Activated naive CD8-positive, alpha-beta T cell treated with anti-CD3 and anti-CD28 coated beads, Interleukin-2, amount 10 ng/mL, durations not matched to agents 7 days and 5 days (primary cell): Measurements from ENCODE around the gene TMEM18. TPM values are rescaled to one million over a fixed set of nuclear protein-coding genes. Genes with fewer than 3 reads are reported as not detected.
"Not testable (repeated sequence)": the region's sequence is repeated elsewhere in the genome, so short reads cannot be mapped to it uniquely, and the experiment has no call there.

Source experiments
- ATAC-seq: fragments of 150-1000 bp; cut with Tn5 transposase; one replicate; pipeline ENCODE4 v1.10.0; 2021; ENCODE audit warnings: low read depth, moderate library complexity
- POLR2A ChIA-PET: fragments of 350-600 bp; sonication (Branson Sonifier 250); formaldehyde crosslinking; loops from one replicate; lab custom pipeline; 2021; ENCODE audit warnings: antibody characterized with exemption; lab: Charles Lee
- DNase-seq: peaks from one replicate; pipeline ENCODE4 v3.0.0; 2021
- H3K27ac Mint-ChIP-seq: one replicate; pipeline ENCODE4 v1.8.0; 2022; ENCODE audit warnings: mild to moderate bottlenecking, mixed read lengths
- H3K27me3 Mint-ChIP-seq: one replicate; pipeline ENCODE4 v1.8.0; 2022; ENCODE audit warnings: mild to moderate bottlenecking, moderate library complexity, mixed read lengths
- H3K36me3 Mint-ChIP-seq: one replicate; pipeline ENCODE4 v1.8.0; 2021; ENCODE audit warnings: mild to moderate bottlenecking, mixed read lengths
- H3K4me1 Mint-ChIP-seq: one replicate; pipeline ENCODE4 v1.8.0; 2021; ENCODE audit warnings: mixed read lengths
- H3K4me3 Mint-ChIP-seq: one replicate; pipeline ENCODE4 v1.8.0; 2022; ENCODE audit warnings: mild to moderate bottlenecking, moderate library complexity, mixed read lengths
- H3K9me3 Mint-ChIP-seq: one replicate; pipeline ENCODE4 v1.8.0; 2021; ENCODE audit warnings: mixed read lengths
- total RNA-seq, 2 experiments: library from RNA; stranded (reverse); gene quantifications; one replicate each; pipeline ENCODE4 v1.2.3, GENCODE V29; 2021

TMEM18 gene
- total RNA-seq, 2 experiments from 2014 or later = 30.4 to 31.3 TPM

DNA sequence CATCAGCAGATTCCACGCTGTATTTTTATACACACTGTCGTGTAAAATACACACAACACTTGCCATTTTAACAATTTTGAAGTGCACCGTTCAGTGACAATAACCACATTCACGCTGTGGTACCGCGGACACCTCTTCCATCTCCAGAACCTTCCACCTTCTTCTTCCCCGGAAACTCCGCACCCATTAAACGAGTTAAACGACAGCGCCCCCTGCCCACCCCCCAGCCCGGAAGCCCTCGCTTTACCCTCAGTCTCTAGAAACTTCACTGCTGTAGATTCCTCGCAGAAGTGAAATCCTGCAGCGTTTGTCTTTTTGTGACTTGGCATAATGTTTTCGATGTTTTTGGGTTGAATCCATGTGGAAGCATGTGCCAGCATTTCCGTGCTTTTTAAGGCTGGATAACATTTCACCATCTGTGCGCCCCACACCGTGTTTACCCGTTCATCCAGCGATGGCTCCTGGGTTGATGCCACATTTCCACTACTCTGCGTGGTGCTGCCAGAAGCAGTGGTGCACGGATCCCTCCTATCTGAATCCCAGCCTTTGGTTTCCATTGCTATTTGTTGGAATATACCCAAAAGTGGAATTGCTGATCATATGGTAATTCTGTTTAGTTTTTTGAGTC is 32.0 kb upstream of the TMEM18 start:
- Mint-ChIP-seq H3K4me3 (no peak overlapping the region), H3K27ac (no peak overlapping the region), H3K4me1 (peaks cover 5% of the 10 kb centered on the region), H3K9me3 (no peaks in the 10 kb centered on the region), H3K27me3 (peaks cover 6% of the 10 kb centered on the region), H3K36me3 (no peaks in the 10 kb centered on the region)
- POLR2A ChIA-PET = no interaction called here
- DNase-seq (no peak), ATAC-seq (no peak)

- POLR2A ChIA-PET = no interaction called here
- peaks cover 3% of the 10 kb centered on the region for H3K9me3 Mint-ChIP-seq
- H3K36me3 Mint-ChIP-seq = no peaks in the 10 kb centered on the region
- no peak for DNase-seq
- no peak overlapping the region for H3K27ac Mint-ChIP-seq
- peaks cover 6% of the 10 kb centered on the region for H3K27me3 Mint-ChIP-seq
- peaks cover 4% of the 10 kb centered on the region for H3K4me1 Mint-ChIP-seq
- no peak overlapping the region for H3K4me3 Mint-ChIP-seq
- ATAC-seq = no peak
These were observed 31.5 kb upstream of the TMEM18 start for GRCh38 chr2:708667-709066.

GRCh38 chr2:705971-706511 is 28.8 kb upstream of the TMEM18 start:
- peaks cover 11% of the 10 kb centered on the region for H3K27me3 Mint-ChIP-seq
- POLR2A ChIA-PET = no interaction called here
- no peak for ATAC-seq
- no peak overlapping the region for H3K4me3 Mint-ChIP-seq
- H3K9me3 Mint-ChIP-seq = peaks cover 3% of the 10 kb centered on the region
- no peak overlapping the region for H3K27ac Mint-ChIP-seq
- peaks cover 4% of the 10 kb centered on the region for H3K4me1 Mint-ChIP-seq
- no peak for DNase-seq
- H3K36me3 Mint-ChIP-seq = no peaks in the 10 kb centered on the region

GRCh38 chr2:702765-703164 is 25.6 kb upstream of the TMEM18 start:
- ATAC-seq, H3K4me3 Mint-ChIP-seq, H3K27ac Mint-ChIP-seq, H3K36me3 Mint-ChIP-seq, DNase-seq, H3K9me3 Mint-ChIP-seq, H3K4me1 Mint-ChIP-seq, POLR2A ChIA-PET: not testable (repeated sequence)
- H3K27me3 Mint-ChIP-seq = peaks cover 20% of the 10 kb centered on the region

- peaks cover 4% of the 10 kb centered on the region for H3K9me3 Mint-ChIP-seq
- H3K27me3 Mint-ChIP-seq = peaks cover 22% of the 10 kb centered on the region
- no peak for ATAC-seq
- no peak for DNase-seq
- POLR2A ChIA-PET = no interaction called here
- H3K36me3 Mint-ChIP-seq = no peaks in the 10 kb centered on the region
- no peaks in the 10 kb centered on the region for H3K4me1 Mint-ChIP-seq
- no peak overlapping the region for H3K27ac Mint-ChIP-seq
- no peak overlapping the region for H3K4me3 Mint-ChIP-seq
These were observed 19.9 kb upstream of the TMEM18 start for GRCh38 chr2:696999-697627.

GRCh38 chr2:696463-696862 is 19.3 kb upstream of the TMEM18 start:
- H3K27me3 Mint-ChIP-seq = peaks cover 16% of the 10 kb centered on the region
- H3K36me3 Mint-ChIP-seq = no peaks in the 10 kb centered on the region
- H3K4me3 Mint-ChIP-seq = no peak overlapping the region
- no peak overlapping the region for H3K27ac Mint-ChIP-seq
- H3K4me1 Mint-ChIP-seq = no peaks in the 10 kb centered on the region
- H3K9me3 Mint-ChIP-seq = peaks cover 4% of the 10 kb centered on the region
- no peak for DNase-seq
- POLR2A ChIA-PET = no interaction called here
- no peak for ATAC-seq

DNA sequence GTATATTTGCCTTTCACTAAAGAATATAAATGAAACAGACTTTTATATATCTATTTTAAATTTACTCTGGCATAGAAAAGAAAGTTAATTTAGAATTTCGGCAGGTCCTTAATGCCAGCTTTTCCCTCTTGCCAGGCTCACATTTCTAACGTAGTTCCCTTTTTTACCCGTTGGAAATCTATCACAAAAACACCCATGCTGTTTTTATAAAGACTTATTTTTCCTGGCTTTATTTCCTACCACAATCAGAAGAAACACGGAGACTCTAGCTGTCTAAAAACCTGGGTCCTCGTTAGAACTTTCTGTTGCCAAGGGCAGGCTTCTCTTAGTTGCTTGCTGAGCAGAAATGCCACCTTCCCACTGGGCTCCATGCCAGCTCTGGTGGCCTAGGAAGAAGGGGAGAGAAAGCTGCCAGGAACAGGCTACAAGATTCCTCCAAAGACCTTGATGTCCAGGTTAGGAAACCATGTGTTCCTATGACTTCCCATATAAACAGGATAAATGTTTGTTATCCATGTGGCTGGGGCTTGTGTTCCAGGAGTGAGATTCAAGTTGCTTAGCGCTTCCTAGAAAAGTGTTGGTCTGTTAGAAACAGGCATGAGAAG is 17.8 kb upstream of the TMEM18 start:
- Mint-ChIP-seq H3K4me1 (no peaks in the 10 kb centered on the region), H3K36me3 (no peaks in the 10 kb centered on the region), H3K9me3 (peaks cover 4% of the 10 kb centered on the region), H3K27me3 (peaks cover 25% of the 10 kb centered on the region), H3K4me3 (no peak overlapping the region), H3K27ac (no peak overlapping the region)
- ATAC-seq (no peak), DNase-seq (no peak)
- POLR2A ChIA-PET = no interaction called here

DNA sequence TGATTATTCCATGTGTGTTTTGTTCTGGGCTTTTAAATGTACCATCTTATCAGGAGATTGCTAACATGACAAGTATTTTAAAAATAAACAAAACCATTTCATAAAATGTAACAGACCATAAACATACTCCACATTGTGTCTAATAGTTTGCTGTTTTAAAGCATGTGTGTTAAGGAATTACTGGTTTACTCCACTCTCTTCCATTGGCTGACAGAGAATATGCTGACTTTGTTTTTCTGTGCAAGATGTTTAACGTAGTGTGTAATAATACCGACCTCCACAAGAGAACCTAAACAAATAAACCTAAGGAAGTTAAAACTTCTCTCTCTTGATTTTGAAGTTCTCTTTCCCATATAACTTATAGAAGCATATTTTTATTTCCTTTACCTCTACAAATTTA is 17.0 kb upstream of the TMEM18 start:
- Mint-ChIP-seq H3K4me1 (no peaks in the 10 kb centered on the region), H3K27me3 (peaks cover 26% of the 10 kb centered on the region), H3K9me3 (peaks cover 4% of the 10 kb centered on the region), H3K4me3 (no peak overlapping the region), H3K36me3 (no peaks in the 10 kb centered on the region), H3K27ac (no peak overlapping the region)
- ATAC-seq (no peak), DNase-seq (no peak)
- POLR2A ChIA-PET = interaction anchor here (0.5 kb wide), 1 partner anchor 27 kb away, joined by 3 read pairs; no protein-coding TSS in a partner anchor

DNA sequence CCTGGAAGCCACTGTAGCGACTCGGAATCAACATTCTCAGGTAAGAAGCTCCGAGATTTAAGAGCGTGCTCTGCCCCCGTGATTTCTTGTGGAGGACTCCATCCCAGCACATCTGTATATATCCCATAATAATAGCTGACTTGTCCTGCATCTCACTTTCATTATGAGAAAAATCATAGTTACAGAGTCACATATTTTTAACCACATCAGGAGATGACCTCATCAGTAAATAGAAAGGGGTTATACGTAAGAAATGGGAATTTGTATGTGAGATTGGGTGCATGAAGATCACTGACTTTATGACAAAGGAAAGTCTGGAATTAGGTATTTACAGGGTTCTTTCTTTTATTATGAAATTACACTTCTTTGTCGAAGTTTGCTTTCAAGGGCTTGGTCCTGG is 16.4 kb upstream of the TMEM18 start:
- no peak overlapping the region for H3K4me3 Mint-ChIP-seq
- peaks cover 24% of the 10 kb centered on the region for H3K27me3 Mint-ChIP-seq
- POLR2A ChIA-PET = interaction anchor here (0.5 kb wide), 1 partner anchor 26 kb away, joined by 3 read pairs; no protein-coding TSS in a partner anchor
- no peak overlapping the region for H3K27ac Mint-ChIP-seq
- ATAC-seq (no peak), DNase-seq (no peak)
- no peaks in the 10 kb centered on the region for H3K36me3 Mint-ChIP-seq
- no peaks in the 10 kb centered on the region for H3K4me1 Mint-ChIP-seq
- H3K9me3 Mint-ChIP-seq = peaks cover 2% of the 10 kb centered on the region

- no peak for ATAC-seq
- POLR2A ChIA-PET = no interaction called here
These were observed 15.6 kb upstream of the TMEM18 start for GRCh38 chr2:692767-693166.

GRCh38 chr2:691821-692761 is 14.9 kb upstream of the TMEM18 start:
- Mint-ChIP-seq H3K9me3 (peaks cover 8% of the 10 kb centered on the region), H3K36me3 (no peaks in the 10 kb centered on the region), H3K27me3 (peaks cover 22% of the 10 kb centered on the region), H3K4me1 (no peaks in the 10 kb centered on the region), H3K27ac (no peak overlapping the region), H3K4me3 (no peak overlapping the region)
- DNase-seq (no peak), ATAC-seq (no peak)
- POLR2A ChIA-PET = no interaction called here

More at GRCh38 chr2:692767-693166, 15.6 kb upstream of the TMEM18 start:
- Mint-ChIP-seq H3K36me3 (no peaks in the 10 kb centered on the region), H3K4me3 (no peak overlapping the region), H3K27me3 (peaks cover 22% of the 10 kb centered on the region), H3K9me3 (peaks cover 8% of the 10 kb centered on the region), H3K27ac (no peak overlapping the region), H3K4me1 (no peaks in the 10 kb centered on the region)
- DNase-seq = no peak

DNA sequence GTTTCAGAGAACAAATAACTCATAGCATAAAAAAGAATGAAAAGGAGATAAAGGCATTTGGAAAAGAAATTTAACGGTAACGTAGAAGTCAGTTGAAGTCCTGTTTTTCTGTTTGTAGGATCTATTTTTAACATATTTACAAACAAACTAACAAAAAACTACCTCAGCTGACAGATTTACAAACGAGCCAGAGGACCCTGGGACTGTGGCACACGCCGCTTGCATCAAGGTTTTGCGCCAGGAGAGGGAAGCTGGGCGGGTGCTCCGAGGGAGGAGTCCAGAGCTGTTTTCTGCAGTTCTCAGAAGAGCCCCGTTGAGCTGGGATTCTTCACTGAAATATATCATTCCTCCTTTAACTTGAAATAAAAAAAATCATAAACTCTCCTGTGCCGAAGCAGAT is 13.6 kb upstream of the TMEM18 start:
- H3K4me3 Mint-ChIP-seq = no peak overlapping the region
- H3K9me3 Mint-ChIP-seq = peaks cover 13% of the 10 kb centered on the region

More for the DNA sequence above, 13.6 kb upstream of the TMEM18 start:
- Mint-ChIP-seq H3K36me3 (no peaks in the 10 kb centered on the region), H3K4me1 (no peaks in the 10 kb centered on the region), H3K27me3 (peaks cover 22% of the 10 kb centered on the region), H3K27ac (no peak overlapping the region)
- no peak for ATAC-seq
- no peak for DNase-seq
- POLR2A ChIA-PET = no interaction called here
